ENCODE measurements around the gene DEPP1. TPM values are rescaled to one million over a fixed set of nuclear protein-coding genes. Genes with fewer than 3 reads are reported as not detected.
A peak's percentile ranks its signal among the peaks of the same experiment; 100 is the strongest.

DEPP1 gene
- total and polyA plus RNA-seq, 2 of the 13 experiments (the other 11 are each of a cell fraction or from before 2014, with no cell fraction given): 14.8 to 270 TPM

- TF ChIP-seq, protein P1, sequence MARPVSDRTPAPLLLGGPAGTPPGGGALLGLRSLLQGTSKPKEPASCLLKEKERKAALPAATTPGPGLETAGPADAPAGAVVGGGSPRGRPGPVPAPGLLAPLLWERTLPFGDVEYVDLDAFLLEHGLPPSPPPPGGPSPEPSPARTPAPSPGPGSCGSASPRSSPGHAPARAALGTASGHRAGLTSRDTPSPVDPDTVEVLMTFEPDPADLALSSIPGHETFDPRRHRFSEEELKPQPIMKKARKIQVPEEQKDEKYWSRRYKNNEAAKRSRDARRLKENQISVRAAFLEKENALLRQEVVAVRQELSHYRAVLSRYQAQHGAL (CRISPR knock-in tag; IDR thresholded peaks at IDR 0.05; ENCODE audit: not compliant biosample characterization): no peak
- TF ChIP-seq, protein P2, sequence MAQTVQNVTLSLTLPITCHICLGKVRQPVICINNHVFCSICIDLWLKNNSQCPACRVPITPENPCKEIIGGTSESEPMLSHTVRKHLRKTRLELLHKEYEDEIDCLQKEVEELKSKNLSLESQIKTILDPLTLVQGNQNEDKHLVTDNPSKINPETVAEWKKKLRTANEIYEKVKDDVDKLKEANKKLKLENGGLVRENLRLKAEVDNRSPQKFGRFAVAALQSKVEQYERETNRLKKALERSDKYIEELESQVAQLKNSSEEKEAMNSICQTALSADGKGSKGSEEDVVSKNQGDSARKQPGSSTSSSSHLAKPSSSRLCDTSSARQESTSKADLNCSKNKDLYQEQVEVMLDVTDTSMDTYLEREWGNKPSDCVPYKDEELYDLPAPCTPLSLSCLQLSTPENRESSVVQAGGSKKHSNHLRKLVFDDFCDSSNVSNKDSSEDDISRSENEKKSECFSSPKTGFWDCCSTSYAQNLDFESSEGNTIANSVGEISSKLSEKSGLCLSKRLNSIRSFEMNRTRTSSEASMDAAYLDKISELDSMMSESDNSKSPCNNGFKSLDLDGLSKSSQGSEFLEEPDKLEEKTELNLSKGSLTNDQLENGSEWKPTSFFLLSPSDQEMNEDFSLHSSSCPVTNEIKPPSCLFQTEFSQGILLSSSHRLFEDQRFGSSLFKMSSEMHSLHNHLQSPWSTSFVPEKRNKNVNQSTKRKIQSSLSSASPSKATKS (CRISPR knock-in tag; IDR thresholded peaks at IDR 0.05): no peak
- TF ChIP-seq ZNF501 (CRISPR knock-in tag; IDR thresholded peaks at IDR 0.05): peak; percentile 82
- peak; percentile 49; the same call in 1 of the 2 replicates for TF ChIP-seq KDM2A (CRISPR knock-in tag; IDR thresholded peaks at IDR 0.05; ENCODE audit: borderline replicate concordance, low read depth)
- no peak for TF ChIP-seq ZFP36 (IDR thresholded peaks at IDR 0.05; ENCODE audit: borderline replicate concordance, low read depth, low read length, partially characterized antibody)
- no peak for TF ChIP-seq SMAD1 (CRISPR knock-in tag; IDR thresholded peaks at IDR 0.05; ENCODE audit: borderline replicate concordance, low read depth)
- 0 out of 2 replicates have a peak, but pooled peaks have one; percentile 27 for TF ChIP-seq ZNF605 (CRISPR knock-in tag; IDR thresholded peaks at IDR 0.05)
- peak; percentile 30 for TF ChIP-seq ZNF781 (CRISPR knock-in tag; IDR thresholded peaks at IDR 0.05; ENCODE audit: borderline replicate concordance, not compliant biosample characterization)
- no peak for TF ChIP-seq YEATS4 (CRISPR knock-in tag; IDR thresholded peaks at IDR 0.05; ENCODE audit: borderline replicate concordance)
- TF ChIP-seq BCL6 (CRISPR knock-in tag; IDR thresholded peaks at IDR 0.05): no peak
- TF ChIP-seq TFDP2 (CRISPR knock-in tag; IDR thresholded peaks at IDR 0.05): no peak
- no peak for TF ChIP-seq ZNF552 (CRISPR knock-in tag; IDR thresholded peaks at IDR 0.05; ENCODE audit: borderline replicate concordance)
- peak; percentile 36; the same call in 1 of the 2 replicates for TF ChIP-seq GFI1 (CRISPR knock-in tag; IDR thresholded peaks at IDR 0.05; ENCODE audit: borderline replicate concordance)
- peak; percentile 78 for TF ChIP-seq GATAD2A (CRISPR knock-in tag; IDR thresholded peaks at IDR 0.05)
- TF ChIP-seq PHF8 (CRISPR knock-in tag; IDR thresholded peaks at IDR 0.05): no peak
- no peak for TF ChIP-seq MEIS2 (CRISPR knock-in tag; IDR thresholded peaks at IDR 0.05)
- TF ChIP-seq ZNF230 (CRISPR knock-in tag; IDR thresholded peaks at IDR 0.05): no peak
- TF ChIP-seq BRCA1 (CRISPR knock-in tag; IDR thresholded peaks at IDR 0.05): no peak
- 0 out of 4 replicates have a peak, but pooled peaks of 1 of the 2 experiments have one; percentile 41 for TF ChIP-seq KLF16 (CRISPR knock-in tag; IDR thresholded peaks at IDR 0.05)
- TF ChIP-seq ZNF44 (CRISPR knock-in tag; IDR thresholded peaks at IDR 0.05): 0 out of 2 replicates have a peak, but pooled peaks have one; percentile 40
- TF ChIP-seq FOXO1 (CRISPR knock-in tag; IDR thresholded peaks at IDR 0.05): peak; percentile 49
- TF ChIP-seq NFYB (CRISPR knock-in tag; IDR thresholded peaks at IDR 0.05): 0 out of 2 replicates have a peak, but pooled peaks have one; percentile 14
- TF ChIP-seq TBX2 (CRISPR knock-in tag; IDR thresholded peaks at IDR 0.05; ENCODE audit: borderline replicate concordance): peak; percentile 61; the same call in 1 of the 2 replicates
- peak; percentile 69; the same call in 1 of the 2 replicates for TF ChIP-seq ZNF225 (CRISPR knock-in tag; IDR thresholded peaks at IDR 0.05)
- TF ChIP-seq NKX3-1 (CRISPR knock-in tag; IDR thresholded peaks at IDR 0.05): no peak
- TF ChIP-seq HNRNPLL (IDR thresholded peaks at IDR 0.05; ENCODE audit: low read depth, low read length, poor library complexity, severe bottlenecking): no peak
- TF ChIP-seq ZNF792 (CRISPR knock-in tag; IDR thresholded peaks at IDR 0.05): 0 out of 2 replicates have a peak, but pooled peaks have one; percentile 38
Observed at GRCh38 chr10:44932517-44933450, 45.8 kb downstream of the DEPP1 start (continued).
